SK-N-SH (cell line): Measurements from ENCODE around the gene CFAP299. TPM values are rescaled to one million over a fixed set of nuclear protein-coding genes. Genes with fewer than 3 reads are reported as not detected.

ENCODE experiments used
- CTCF ChIA-PET: fragments of 300-600, 350-600 bp; formaldehyde crosslinking; extraction: SDS; loops from one replicate; lab custom pipeline; 2021; lab: Yijun Ruan, JAX
- POLR2A ChIA-PET: fragments of 350-600 bp; sonication (Branson Sonifier 250); formaldehyde crosslinking; extraction: SDS; loops from one replicate; lab custom pipeline; 2020; ENCODE audit warnings: antibody characterized with exemption, inconsistent platforms; lab: Yijun Ruan, JAX
- DNase-seq: peaks from one replicate; pipeline ENCODE4 v3.0.0; 2012
- H2AFZ ChIP-seq: fragments of 200-600 bp; sonication (generic); 2 replicates; pipeline ENCODE4 v1.8.1; 2016; ENCODE audit warnings: antibody characterized with exemption, mild to moderate bottlenecking, low read depth
- H3F3A ChIP-seq: fragments of 200-600 bp; sonication (generic); replicated peaks from 2 replicates; pipeline ENCODE3; 2016; ENCODE audit warnings: antibody characterized with exemption, mild to moderate bottlenecking; ENCODE audit not compliant: insufficient read depth
- H3K27ac ChIP-seq, 2 experiments: fragments of 200-500 bp in 1 of 2; fragments of 200-600 bp in 1 of 2; sonication (Bioruptor generic) in 1 of 2; sonication (generic), shearing (Covaris generic) in 1 of 2; 2 replicates each; pipeline versions ENCODE4 v1.5.1 to v1.6.1; 2014 to 2016; ENCODE audit warnings: low read depth in 2 of 2, inconsistent platforms in 1 of 2, low read length in 1 of 2, mild to moderate bottlenecking in 1 of 2, mixed read lengths in 1 of 2
- H3K27me3 ChIP-seq: fragments of 200-600 bp; sonication (generic), shearing (Covaris generic); 2 replicates; pipeline ENCODE4 v1.6.1; 2016; ENCODE audit warnings: mixed run types; ENCODE audit not compliant: insufficient read depth
- H3K36me3 ChIP-seq, 2 experiments: fragments of 200-500 bp in 1 of 2; fragments of 200-600 bp in 1 of 2; sonication (Bioruptor generic) in 1 of 2; sonication (generic) in 1 of 2; replicated peaks in 1 of 2; 2 replicates each; pipeline versions ENCODE3 to v1.5.1; 2014 to 2016; ENCODE audit warnings: low read length in 1 of 2, mild to moderate bottlenecking in 1 of 2; ENCODE audit not compliant: insufficient read depth in 2 of 2, control insufficient read depth in 1 of 2
- H3K4me1 ChIP-seq, 2 experiments: fragments of 200-500 bp in 1 of 2; fragments of 200-600 bp in 1 of 2; sonication (Bioruptor generic) in 1 of 2; sonication (generic), shearing (Covaris generic) in 1 of 2; 2 replicates each; pipeline versions ENCODE4 v1.5.1 to v1.6.1; 2014 to 2016; ENCODE audit warnings: low read depth in 1 of 2, low read length in 1 of 2, mixed run types in 1 of 2; ENCODE audit not compliant: insufficient read depth in 2 of 2, control insufficient read depth in 1 of 2
- H3K4me2 ChIP-seq: fragments of 200-600 bp; sonication (generic), shearing (Covaris generic); 2 replicates; pipeline ENCODE4 v1.6.1; 2017; ENCODE audit warnings: mixed run types
- H3K4me3 ChIP-seq, 2 experiments: fragments of 200-500 bp in 1 of 2; fragments of 200-600 bp in 1 of 2; sonication (Bioruptor generic) in 1 of 2; sonication (generic), shearing (Covaris generic) in 1 of 2; 2 replicates each; pipeline versions ENCODE4 v1.5.1 to v1.8.1; 2014 to 2016; ENCODE audit warnings: low read depth in 2 of 2, inconsistent platforms in 1 of 2, low read length in 1 of 2, mild to moderate bottlenecking in 1 of 2, mixed read lengths in 1 of 2, moderate library complexity in 1 of 2
- H3K79me2 ChIP-seq: fragments of 200-600 bp; sonication (generic); 2 replicates; pipeline ENCODE4 v1.8.1; 2017; ENCODE audit warnings: mild to moderate bottlenecking; ENCODE audit not compliant: insufficient read depth
- H3K9ac ChIP-seq: fragments of 200-600 bp; sonication (generic); 2 replicates; pipeline ENCODE4 v1.6.1; 2017; ENCODE audit warnings: mixed run types
- H3K9me2 ChIP-seq: fragments of 200-600 bp; sonication (generic); 2 replicates; pipeline ENCODE4 v1.6.1; 2017; ENCODE audit warnings: mixed run types
- H3K9me3 ChIP-seq: fragments of 200-600 bp; sonication (generic); 2 replicates; pipeline ENCODE4 v1.6.1; 2017; ENCODE audit warnings: mixed run types, mild to moderate bottlenecking, moderate library complexity
- H4K20me1 ChIP-seq: fragments of 200-600 bp; sonication (generic); 2 replicates; pipeline ENCODE4 v1.6.1; 2017; ENCODE audit warnings: mild to moderate bottlenecking, mixed run types; ENCODE audit not compliant: insufficient read depth
- EP300 ChIP-seq, 2 experiments: IDR thresholded peaks; 2 replicates each; pipeline versions ENCODE4 v1.4.0 to v1.6.1; 2012; ENCODE audit warnings: borderline replicate concordance in 1 of 2, low read depth in 1 of 2, low read length in 1 of 2
- FOSL2 ChIP-seq: IDR thresholded peaks from 2 replicates; pipeline ENCODE4 v1.4.0; 2012; ENCODE audit warnings: low read depth, mild to moderate bottlenecking, moderate library complexity, borderline replicate concordance
- FOXM1 ChIP-seq: IDR thresholded peaks from 2 replicates; pipeline ENCODE4 v1.4.0; 2012; ENCODE audit warnings: low read depth, mild to moderate bottlenecking
- GABPA ChIP-seq: IDR thresholded peaks from 2 replicates; pipeline ENCODE4 v1.4.0; 2012; ENCODE audit warnings: low read depth, mild to moderate bottlenecking
- GATA2 ChIP-seq: sonication (generic); formaldehyde crosslinking; IDR thresholded peaks from 2 replicates; pipeline ENCODE4 v1.5.0; 2020; ENCODE audit warnings: mild to moderate bottlenecking, missing genetic modification reagents
- JUND ChIP-seq: IDR thresholded peaks from 2 replicates; pipeline ENCODE4 v1.4.0; 2012
- MAX ChIP-seq: IDR thresholded peaks from 2 replicates; pipeline ENCODE4 v1.4.0; 2012; ENCODE audit warnings: low read depth
- MEF2A ChIP-seq: IDR thresholded peaks from 2 replicates; pipeline ENCODE4 v1.4.0; 2012; ENCODE audit warnings: low read depth, borderline replicate concordance
- NRF1 ChIP-seq: IDR thresholded peaks from 2 replicates; pipeline ENCODE4 v1.6.1; 2012; ENCODE audit warnings: low read depth, mild to moderate bottlenecking, low read length
- POLR2AphosphoS5 ChIP-seq: IDR thresholded peaks from 2 replicates; pipeline ENCODE4 v1.6.1; 2012; ENCODE audit warnings: low read depth, low read length
- RAD21 ChIP-seq: IDR thresholded peaks from 2 replicates; pipeline ENCODE4 v1.6.1; 2012; ENCODE audit warnings: mild to moderate bottlenecking, low read length
- SIN3A ChIP-seq: IDR thresholded peaks from 2 replicates; pipeline ENCODE4 v1.6.1; 2012; ENCODE audit warnings: low read depth, mild to moderate bottlenecking, low read length, moderate library complexity, borderline replicate concordance
- USF2 ChIP-seq: fragments of 150-350 bp; IDR thresholded peaks from 2 replicates; pipeline ENCODE4 v1.6.1; 2017; ENCODE audit warnings: antibody characterized with exemption, low read length, low read depth, borderline replicate concordance
- WGBS: methylation state at CpG from one replicate; pipeline ENCODE4 v1.1.6; 2017; ENCODE audit warnings: low lambda C conversion rate; 5-methylcytosine and 5-hydroxymethylcytosine counted together
- polyA plus RNA-seq, 3 experiments: library from polyadenylated mRNA; depleted of rRNA; stranded (reverse); fragments of >200 nt; gene quantifications; 2 replicates each; pipeline ENCODE4 v1.2.3, GENCODE V29; 2012
- TF ChIP-seq, protein P1 (sequence below): IDR thresholded peaks from 2 replicates; pipeline ENCODE4; 2012

Gene CFAP299
- polyA plus RNA-seq, 1 of the 3 experiments (the other 2 are of a cell fraction) = 1.2 TPM

DNA sequence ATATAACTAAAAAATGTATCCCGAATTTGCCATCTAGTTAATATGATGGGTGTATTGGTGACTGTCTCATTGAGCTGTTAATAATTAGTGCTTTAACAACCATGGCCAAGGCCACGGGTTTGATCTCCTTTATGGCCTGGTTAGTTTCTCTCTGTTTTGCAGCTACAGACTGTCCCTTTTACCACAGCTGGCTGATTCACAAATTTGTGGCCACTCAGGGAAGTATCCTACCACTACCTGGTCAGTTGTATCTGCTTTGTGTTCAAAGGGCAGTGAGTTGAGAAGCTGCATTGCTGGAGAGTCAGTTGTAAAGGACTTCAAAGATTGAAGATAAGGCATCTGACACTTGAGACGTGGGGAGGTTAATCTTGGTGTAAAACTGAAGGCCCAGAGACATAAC is 475.9 kb downstream of the CFAP299 start:
- 10% methylated on average over 3 of the region's 3 CpGs for WGBS
- Histone ChIP-seq H3K27ac (no peak overlapping the region), H3K79me2 (no peaks in the 10 kb centered on the region), H3K4me3 (no peak overlapping the region), H3K36me3 (no peaks in the 10 kb centered on the region), H3K9ac (no peak overlapping the region), H3K4me1 (no peaks in the 10 kb centered on the region), H3K9me2 (no peaks in the 10 kb centered on the region), H3K27me3 (no peaks in the 10 kb centered on the region)
- POLR2A ChIA-PET = no interaction called here
- no peak for TF ChIP-seq SIN3A
- no peak for TF ChIP-seq GABPA
- no peak for TF ChIP-seq RAD21
- TF ChIP-seq NRF1 = no peak
- TF ChIP-seq MEF2A = no peak
- no peak for TF ChIP-seq FOSL2
- no peak for TF ChIP-seq POLR2AphosphoS5
- TF ChIP-seq FOXM1 = no peak
- TF ChIP-seq MAX = no peak
- TF ChIP-seq, protein P1, sequence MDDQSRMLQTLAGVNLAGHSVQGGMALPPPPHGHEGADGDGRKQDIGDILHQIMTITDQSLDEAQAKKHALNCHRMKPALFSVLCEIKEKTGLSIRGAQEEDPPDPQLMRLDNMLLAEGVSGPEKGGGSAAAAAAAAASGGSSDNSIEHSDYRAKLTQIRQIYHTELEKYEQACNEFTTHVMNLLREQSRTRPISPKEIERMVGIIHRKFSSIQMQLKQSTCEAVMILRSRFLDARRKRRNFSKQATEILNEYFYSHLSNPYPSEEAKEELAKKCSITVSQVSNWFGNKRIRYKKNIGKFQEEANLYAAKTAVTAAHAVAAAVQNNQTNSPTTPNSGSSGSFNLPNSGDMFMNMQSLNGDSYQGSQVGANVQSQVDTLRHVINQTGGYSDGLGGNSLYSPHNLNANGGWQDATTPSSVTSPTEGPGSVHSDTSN = no peak
- TF ChIP-seq JUND = no peak
- TF ChIP-seq, all 33 proteins: peak for 0
- no peaks in the 10 kb centered on the region for H4K20me1 ChIP-seq
- no peak overlapping the region for H3K4me2 ChIP-seq
- H3F3A ChIP-seq = no peaks in the 10 kb centered on the region
- CTCF ChIA-PET = no interaction called here
- no peak overlapping the region for H2AFZ ChIP-seq
- 0 out of 2 replicates have a peak, but pooled peaks cover 3% of the 10 kb centered on the region for H3K9me3 ChIP-seq
- no peak for DNase-seq

DNA sequence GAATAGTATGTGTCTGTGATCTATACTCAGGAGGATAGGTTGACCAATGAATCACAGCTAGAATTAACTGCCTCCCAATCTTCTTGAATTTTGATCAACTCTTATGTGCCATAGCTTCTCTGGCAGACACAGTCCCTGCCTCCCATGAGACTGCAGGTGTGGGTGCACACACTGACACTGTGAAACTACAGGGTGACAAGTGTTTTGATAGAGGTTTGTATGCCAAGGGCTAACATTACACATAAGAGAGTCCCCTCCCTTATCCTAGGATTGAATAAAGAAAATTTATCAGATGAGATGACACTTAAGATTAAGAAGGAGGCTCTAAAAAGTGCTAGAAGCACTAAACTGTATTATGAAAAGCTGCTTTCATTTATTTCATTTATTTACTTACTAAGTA is 476.6 kb downstream of the CFAP299 start:
- Histone ChIP-seq H3K27me3 (no peaks in the 10 kb centered on the region), H3K4me2 (no peak overlapping the region), H3K36me3 (no peaks in the 10 kb centered on the region), H3F3A (no peaks in the 10 kb centered on the region), H3K79me2 (no peaks in the 10 kb centered on the region), H2AFZ (no peak overlapping the region), H3K4me1 (no peaks in the 10 kb centered on the region), H3K9me3 (0 out of 2 replicates have a peak, but pooled peaks cover 3% of the 10 kb centered on the region), H3K9ac (no peak overlapping the region), H3K27ac (no peak overlapping the region), H3K4me3 (no peak overlapping the region), H3K9me2 (no peaks in the 10 kb centered on the region), H4K20me1 (no peaks in the 10 kb centered on the region)
- no peak for DNase-seq
- TF ChIP-seq MAX (no peak), FOSL2 (no peak), GATA2 (no peak), MEF2A (no peak), NRF1 (no peak), EP300 (IDR thresholded peaks at IDR 0.05; ENCODE audit: borderline replicate concordance in 1 of 2, low read depth in 1 of 2, low read length in 1 of 2) (no peak), USF2 (no peak), POLR2AphosphoS5 (no peak)
- POLR2A ChIA-PET = no interaction called here
- CTCF ChIA-PET = no interaction called here
